ENCODE data around the gene TASOR2.

- TF ChIP-seq, protein P1, sequence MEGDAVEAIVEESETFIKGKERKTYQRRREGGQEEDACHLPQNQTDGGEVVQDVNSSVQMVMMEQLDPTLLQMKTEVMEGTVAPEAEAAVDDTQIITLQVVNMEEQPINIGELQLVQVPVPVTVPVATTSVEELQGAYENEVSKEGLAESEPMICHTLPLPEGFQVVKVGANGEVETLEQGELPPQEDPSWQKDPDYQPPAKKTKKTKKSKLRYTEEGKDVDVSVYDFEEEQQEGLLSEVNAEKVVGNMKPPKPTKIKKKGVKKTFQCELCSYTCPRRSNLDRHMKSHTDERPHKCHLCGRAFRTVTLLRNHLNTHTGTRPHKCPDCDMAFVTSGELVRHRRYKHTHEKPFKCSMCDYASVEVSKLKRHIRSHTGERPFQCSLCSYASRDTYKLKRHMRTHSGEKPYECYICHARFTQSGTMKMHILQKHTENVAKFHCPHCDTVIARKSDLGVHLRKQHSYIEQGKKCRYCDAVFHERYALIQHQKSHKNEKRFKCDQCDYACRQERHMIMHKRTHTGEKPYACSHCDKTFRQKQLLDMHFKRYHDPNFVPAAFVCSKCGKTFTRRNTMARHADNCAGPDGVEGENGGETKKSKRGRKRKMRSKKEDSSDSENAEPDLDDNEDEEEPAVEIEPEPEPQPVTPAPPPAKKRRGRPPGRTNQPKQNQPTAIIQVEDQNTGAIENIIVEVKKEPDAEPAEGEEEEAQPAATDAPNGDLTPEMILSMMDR (IDR thresholded peaks at IDR 0.05) = no peak
- TF ChIP-seq POLR2A (IDR thresholded peaks at IDR 0.05) = no peak
Measured at GRCh38 chr10:5654218-5654755, 30.4 kb upstream of the TASOR2 start.
